Measurements from ENCODE around the gene SCYL2.

The SCYL2 gene

GRCh38 chr12:100383586-100384558 is 116.9 kb downstream of the SCYL2 start:
- DNase-seq: no peak

GRCh38 chr12:100384559-100384935 is 117.6 kb downstream of the SCYL2 start:
- DNase-seq: no peak

GRCh38 chr12:100388382-100388781 is 121.4 kb downstream of the SCYL2 start:
- DNase-seq: no peak

Data from right forelimb (tissue), 1 donor.